HG02981 (cell line): ENCODE data around the gene C19orf44.

ENCODE experiments used
- ATAC-seq: cut with Tn5 transposase; IDR thresholded peaks from one replicate; pipeline ENCODE4 v1.9.1; 2021; ENCODE audit warnings: mild to moderate bottlenecking, moderate library complexity; ENCODE audit not compliant: unreplicated experiment

C19orf44 gene

GRCh38 chr19:16516381-16516780, 20.2 kb downstream of the C19orf44 start:
- no peak for ATAC-seq

DNA sequence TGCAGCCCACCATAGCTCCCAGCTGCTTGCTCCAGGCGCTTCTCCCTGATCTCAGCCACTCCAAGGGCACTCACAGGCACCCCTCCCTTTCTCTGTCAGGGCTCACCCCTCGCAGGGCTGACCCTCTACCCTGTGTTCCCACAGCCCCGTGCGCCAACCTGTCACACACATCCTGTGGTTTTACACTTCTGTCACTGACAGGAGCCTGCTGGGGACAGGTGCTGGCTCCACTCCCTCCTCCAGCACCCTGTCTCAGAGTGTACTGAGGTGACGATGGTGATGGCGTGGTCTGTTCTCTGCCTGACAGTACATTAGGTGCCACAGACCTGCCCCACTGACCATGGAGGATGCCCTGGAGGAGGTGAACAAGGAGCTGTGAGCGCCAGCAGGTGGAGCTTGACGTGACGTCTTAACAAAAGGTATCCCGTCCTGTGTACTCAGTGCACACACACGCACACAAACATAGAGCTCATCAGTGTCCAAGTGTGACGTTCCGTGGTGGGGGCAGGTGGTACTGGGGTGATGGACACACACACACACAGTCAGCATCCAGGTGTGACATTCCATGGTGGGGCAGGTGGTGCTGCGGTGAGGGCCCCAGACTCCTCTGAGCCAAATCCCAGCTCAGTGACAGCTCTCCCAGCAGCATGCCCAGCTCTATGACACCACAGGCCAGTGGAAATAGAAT, 20.9 kb downstream of the C19orf44 start:
- ATAC-seq, result no peak

- no peak for ATAC-seq
Observed at GRCh38 chr19:16518061-16518460, 21.9 kb downstream of the C19orf44 start.

- ATAC-seq, result no peak
Observed at GRCh38 chr19:16518483-16519229, 22.5 kb downstream of the C19orf44 start.

GRCh38 chr19:16519230-16519687, 23.1 kb downstream of the C19orf44 start:
- no peak for ATAC-seq

DNA sequence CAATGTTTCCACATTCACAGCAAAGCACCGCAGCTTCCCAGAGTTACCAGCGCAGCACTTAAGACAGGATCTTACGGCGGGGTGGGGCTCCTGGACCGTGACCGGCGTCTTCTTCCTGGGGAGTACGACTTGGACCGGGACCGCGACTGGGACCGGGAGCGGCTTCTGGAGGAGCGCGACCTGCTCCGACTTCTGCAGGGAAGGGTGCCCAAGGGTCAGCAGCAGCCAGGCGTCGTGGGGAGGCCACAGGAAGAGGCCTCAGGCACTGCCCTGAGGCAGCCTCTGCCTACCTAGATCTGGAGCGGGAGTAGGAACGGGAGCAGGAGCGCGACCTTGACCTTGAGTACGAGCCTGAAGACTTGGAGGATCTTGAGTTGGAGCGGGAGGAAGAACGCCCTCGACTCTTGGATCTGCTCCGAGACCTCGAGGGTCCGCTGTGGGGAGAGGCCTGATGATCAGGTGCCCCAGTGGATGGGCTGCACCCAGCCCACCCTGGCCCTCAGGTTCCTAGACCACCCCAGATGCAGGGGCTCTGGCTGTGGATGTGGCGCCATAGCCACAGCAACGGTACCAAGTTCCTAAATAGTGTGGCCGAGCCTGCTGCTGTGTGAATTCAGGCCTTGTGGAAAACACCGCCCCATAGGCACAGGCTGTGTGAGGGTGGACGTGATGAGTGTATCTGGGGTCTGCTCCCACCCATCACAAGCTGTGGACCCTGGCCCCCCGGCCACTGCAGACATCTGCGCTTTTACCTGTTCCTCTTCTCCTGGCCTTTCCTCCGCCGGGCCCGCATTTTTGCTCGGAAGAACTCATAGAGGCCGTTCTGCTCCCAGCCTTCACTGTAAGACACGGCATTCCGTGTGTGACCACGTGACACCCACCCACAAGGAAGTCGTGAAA, 24.1 kb downstream of the C19orf44 start:
- no peak for ATAC-seq

DNA sequence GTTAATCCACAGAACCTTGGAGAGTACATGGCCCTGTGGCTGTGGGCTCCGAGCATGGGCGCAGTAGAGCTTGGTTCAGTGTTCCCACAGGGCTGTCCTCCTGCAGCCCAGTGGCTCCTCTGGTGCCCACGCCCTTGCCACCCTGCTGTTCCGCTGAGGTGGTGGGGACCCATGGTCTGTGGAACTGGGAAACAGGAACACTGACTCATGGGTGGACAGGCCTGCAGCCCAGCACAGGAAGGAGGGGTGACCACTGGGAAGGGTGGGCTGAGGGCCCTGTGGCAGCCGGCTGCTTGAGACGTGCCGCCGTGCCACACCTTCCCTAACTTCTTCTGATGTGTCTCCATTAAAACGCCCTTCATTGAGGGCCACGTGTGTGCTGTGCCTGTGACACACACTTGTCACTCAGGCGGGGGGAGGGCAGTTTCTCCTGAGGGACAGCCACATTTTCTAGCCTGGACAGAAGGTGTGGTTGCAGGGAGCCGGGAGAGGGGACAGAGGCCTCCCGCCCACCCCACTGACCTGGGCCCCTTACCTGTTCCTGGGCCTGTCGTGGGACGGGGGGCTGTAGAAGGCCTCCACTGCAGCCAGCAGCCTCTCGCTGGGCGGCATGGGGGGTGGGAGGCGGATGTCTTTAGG, 24.9 kb downstream of the C19orf44 start:
- no peak for ATAC-seq

DNA sequence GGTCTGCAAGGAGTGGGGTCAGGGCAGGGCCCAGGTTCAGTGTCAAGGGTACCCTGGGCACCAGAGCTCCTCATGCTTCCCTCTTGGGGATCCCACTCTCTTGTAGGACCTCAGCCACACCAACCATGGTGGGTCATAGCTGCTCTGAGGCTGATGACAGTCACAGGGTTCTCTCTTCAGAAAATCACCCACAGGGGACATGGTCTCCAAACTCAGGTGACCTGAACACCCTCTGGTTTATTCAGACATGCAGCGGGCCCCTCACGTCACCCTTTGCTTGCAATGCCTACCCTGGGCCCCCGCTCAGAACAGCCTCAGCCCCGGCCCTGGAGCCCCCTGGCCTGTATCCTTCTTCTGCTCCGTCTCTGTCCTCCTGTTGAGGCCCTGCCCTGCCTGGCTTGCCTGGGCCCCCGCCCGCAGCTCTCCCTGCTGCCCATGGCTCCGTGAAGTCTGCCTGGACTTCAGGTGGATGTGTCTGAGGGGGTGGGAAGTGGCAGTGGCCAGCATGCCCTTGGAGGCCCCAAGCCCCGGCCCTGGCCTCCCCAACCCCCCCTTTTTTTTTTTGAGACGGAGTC, 25.6 kb downstream of the C19orf44 start:
- ATAC-seq, result no peak

- ATAC-seq, result no peak
Observed at GRCh38 chr19:16522559-16523377, 26.6 kb downstream of the C19orf44 start.

DNA sequence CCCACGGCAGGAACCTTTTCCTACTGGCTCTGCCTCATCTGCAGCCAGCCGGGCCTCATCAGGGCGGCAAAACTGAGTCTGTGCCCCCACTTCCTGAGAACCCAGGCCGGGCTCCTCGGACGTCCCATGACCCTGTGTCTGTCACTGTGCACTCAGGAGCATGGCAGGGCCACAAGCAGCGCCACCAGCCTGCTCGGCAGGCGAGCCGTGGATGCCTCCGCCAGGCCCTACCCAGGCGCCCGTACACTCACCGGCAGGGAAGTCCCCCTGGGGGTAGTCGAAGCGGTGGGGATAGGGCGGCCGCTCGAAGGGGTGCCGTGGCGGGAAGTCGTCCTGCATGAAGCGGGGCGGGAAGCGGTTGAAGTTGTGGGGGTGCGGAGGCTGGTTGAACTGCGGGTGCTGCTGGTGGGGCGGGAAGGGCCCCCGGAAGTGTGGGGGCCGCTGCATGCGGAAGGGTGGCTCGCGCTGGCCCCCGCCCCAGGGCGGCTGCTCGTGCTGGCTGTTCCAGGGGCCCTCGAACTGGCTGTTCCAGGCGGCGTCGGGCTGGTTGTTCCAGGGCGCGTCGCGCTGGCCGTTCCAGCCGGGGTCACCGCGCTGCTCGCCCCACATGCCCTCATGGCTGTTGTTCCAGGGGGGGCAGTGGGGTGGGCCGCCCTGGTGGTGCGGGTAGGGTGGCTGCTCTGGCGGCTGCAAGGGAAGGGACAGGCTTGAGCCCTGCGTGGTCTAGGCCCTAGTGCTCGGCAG, 29.0 kb downstream of the C19orf44 start:
- ATAC-seq, result no peak

DNA sequence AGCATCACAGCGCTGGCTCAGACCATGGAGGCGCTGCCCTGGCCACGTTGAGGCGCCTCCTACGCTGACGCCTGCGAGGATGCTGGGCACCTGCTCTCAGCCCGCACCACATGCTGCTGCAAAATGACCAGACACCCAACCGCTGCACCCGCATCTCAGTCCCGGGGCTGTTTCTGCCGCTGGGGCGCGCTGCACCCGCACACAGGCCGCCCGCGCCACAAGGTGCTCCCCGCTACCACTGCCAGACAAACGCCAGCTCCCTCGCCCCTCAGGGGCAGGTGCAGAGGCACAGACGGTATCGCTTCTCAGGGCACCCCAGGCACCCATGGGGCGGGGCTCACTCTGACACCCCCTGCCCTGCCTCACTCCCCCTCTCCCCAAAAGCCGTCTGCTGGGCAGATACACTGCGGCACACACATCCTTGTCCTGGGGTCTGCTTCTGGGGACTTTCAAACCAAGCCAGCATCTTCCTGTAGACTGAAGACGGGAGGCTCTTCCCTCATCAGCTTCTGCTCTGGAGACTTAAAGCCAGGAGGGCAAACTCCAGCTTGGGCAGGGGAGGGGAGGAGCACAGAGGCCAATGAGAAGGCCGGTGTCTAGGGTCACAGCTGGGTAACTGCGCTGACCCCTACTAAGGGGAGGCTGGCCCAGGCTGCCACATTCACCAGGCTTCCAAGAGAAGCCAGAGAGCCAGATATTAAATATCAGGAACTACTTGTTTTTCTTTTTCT, 29.7 kb downstream of the C19orf44 start:
- no peak for ATAC-seq

GRCh38 chr19:16527334-16527935, 31.2 kb downstream of the C19orf44 start:
- no peak for ATAC-seq

- no peak for ATAC-seq
Observed at GRCh38 chr19:16527971-16528521, 31.9 kb downstream of the C19orf44 start.

- ATAC-seq, result no peak
Observed at GRCh38 chr19:16529466-16530144, 33.4 kb downstream of the C19orf44 start.

DNA sequence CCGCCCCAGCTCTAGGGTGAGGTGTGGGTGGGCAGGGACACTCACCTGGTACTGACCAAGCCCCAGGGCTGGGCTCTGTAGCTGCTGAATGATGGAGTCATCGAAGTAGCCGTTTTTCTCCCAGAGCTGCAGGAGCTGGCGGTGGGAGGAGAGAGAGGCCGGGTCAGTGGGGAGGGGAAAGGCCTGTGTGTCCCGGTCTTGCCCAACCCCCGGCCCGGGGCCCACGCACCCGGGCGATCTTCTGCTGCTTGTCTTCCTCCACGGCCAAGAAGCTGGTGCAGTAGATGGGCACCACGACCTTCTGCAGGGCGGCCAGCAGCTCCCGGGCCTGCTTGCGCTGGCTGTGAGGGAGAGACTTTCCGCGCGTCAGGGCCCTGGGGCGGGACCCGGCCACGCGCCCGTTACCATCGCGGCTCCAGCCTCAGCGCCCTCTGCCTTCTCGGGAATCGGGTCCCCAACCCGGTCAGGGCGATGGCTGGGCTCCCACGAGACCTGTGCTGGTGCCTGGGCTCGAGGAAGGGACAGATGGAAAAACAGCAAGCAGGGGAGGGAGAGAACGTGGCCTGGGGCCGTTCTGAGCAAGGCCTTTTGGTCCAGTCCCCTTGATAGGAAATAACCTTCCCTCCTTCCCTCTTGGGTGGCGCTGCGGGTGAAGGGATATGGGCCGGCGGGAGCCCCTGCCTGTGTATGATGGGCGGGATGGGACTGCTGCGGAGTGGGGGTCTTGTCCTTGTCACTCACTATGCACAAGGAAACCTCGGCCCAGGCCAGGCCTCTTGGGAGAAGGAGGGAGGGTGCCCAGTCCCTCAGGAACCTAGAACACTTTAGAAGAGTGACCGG, 34.6 kb downstream of the C19orf44 start:
- no peak for ATAC-seq

- ATAC-seq, result no peak
Observed at GRCh38 chr19:16531380-16531669, 35.1 kb downstream of the C19orf44 start.
